ENCODE data around the gene MAPKAP1.

MAPKAP1 gene

DNA sequence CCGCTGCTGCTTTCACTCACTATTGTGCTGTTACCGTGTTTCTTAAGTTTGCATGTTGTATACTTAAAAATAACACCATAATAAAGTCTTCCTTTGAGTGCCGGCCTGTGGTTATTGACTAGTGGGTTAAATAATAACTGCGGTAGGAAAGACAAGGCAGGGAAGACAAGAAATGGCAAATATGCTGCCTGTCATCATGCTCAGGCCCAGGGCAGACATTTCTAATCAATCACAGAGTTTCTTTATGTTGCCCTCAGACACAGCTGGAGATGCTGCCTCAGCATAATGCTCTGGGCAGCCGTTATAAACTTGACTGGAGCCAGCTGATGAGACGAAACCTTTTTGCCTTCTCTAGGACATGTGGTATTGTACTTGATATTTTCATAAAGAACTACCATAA, 230.4 kb downstream of the MAPKAP1 start:
- ChIA-PET CTCF (no interaction called here), POLR2A (no interaction called here)
- DNase-seq (ENCODE audit: extremely low spot score) = no peak
- TF ChIP-seq FOXK2 (IDR thresholded peaks at IDR 0.05) (no peak), LEF1 (IDR thresholded peaks at IDR 0.05; ENCODE audit: borderline replicate concordance) (no peak), ZNF384 (IDR thresholded peaks at IDR 0.05) (no peak), L3MBTL2 (conservative IDR thresholded peaks at IDR 0.05) (no peak), TARDBP (IDR thresholded peaks at IDR 0.05) (no peak), CTBP1 (IDR thresholded peaks at IDR 0.05; ENCODE audit: borderline replicate concordance) (no peak), FOXA1 (IDR thresholded peaks at IDR 0.05) (no peak), SUZ12 (IDR thresholded peaks at IDR 0.05) (no peak), NFRKB (IDR thresholded peaks at IDR 0.05) (no peak), HDGF (IDR thresholded peaks at IDR 0.05; ENCODE audit: borderline replicate concordance) (no peak), SP1 (IDR thresholded peaks at IDR 0.05) (no peak), ELF4 (IDR thresholded peaks at IDR 0.05) (no peak)
- TF ChIP-seq, protein P1, sequence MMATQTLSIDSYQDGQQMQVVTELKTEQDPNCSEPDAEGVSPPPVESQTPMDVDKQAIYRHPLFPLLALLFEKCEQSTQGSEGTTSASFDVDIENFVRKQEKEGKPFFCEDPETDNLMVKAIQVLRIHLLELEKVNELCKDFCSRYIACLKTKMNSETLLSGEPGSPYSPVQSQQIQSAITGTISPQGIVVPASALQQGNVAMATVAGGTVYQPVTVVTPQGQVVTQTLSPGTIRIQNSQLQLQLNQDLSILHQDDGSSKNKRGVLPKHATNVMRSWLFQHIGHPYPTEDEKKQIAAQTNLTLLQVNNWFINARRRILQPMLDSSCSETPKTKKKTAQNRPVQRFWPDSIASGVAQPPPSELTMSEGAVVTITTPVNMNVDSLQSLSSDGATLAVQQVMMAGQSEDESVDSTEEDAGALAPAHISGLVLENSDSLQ (IDR thresholded peaks at IDR 0.05) = no peak

DNA sequence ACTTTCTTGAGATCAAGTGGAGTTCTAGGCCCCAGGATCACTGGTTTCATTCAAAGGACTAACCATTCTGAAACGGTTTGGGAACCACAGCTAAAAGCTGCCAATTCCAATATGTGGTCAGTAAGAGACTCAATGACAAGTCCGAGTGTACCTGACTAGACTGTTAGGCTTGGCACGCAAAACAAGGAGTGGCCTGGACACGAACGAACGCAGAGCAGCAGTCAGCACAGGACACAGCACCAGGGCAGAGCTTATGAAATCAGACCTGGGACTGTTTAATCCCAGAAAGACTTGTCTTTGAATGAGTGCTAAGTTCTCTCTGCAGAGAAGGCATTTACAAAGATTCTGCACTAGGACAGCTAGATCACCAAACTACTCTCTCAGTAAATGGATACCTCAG, 231.6 kb downstream of the MAPKAP1 start:
- TF ChIP-seq HDGF (IDR thresholded peaks at IDR 0.05; ENCODE audit: borderline replicate concordance) = no peak
- no peak for TF ChIP-seq TARDBP (IDR thresholded peaks at IDR 0.05)
- TF ChIP-seq FOXA1 (IDR thresholded peaks at IDR 0.05) = no peak
- TF ChIP-seq FOXK2 (IDR thresholded peaks at IDR 0.05) = no peak
- POLR2A ChIA-PET = no interaction called here
- CTCF ChIA-PET = no interaction called here
- DNase-seq (ENCODE audit: extremely low spot score) = no peak

DNA sequence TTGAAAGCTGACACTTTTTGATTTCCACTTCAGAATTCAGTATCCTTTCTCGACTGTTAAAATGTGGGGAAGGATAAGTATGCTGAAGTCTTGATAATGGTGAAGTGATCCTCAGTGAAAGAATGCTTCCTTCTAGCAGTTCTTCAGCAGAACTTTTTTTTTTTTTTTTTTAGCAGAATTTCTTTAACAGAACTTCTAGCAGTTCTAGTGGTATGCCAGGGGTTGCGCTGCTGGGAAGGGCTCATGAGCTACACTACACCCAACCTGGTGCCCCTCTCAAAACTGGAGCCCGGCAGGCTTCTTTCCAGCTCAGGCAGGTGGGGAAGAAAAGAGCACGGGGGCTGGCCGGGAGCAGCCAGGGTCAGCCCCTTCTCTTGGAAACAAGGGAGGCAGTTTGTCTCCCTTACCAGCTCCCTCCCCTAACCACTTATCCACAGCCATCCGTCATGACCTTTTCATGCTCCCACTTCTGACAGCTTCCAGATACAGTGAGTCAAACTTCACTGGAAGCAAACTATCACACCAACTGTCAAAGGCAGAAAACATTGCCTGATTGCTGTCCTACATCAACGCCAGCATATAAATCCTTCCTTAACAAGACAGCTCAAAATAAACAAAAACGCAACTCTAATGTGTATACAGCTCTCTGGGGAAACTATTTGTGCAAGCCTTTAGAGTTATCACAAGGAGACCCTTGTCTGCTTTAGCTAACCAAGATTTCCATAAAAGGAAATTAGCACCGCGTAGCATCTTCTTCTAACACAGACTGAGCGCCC, 233.9 kb downstream of the MAPKAP1 start:
- DNase-seq (ENCODE audit: extremely low spot score) = peak; percentile 69
- ChIA-PET CTCF (interaction anchor here (0.6 to 1.2 kb wide), 5 partner anchors 10 to 1849 kb away, joined by 3 to 11 read pairs (median 4); no protein-coding TSS in a partner anchor), POLR2A (interaction anchor here (1.0 kb wide), 1 partner anchor 431 kb away, joined by 3 read pairs; no protein-coding TSS in a partner anchor)
- no peak for TF ChIP-seq FOXM1 (IDR thresholded peaks at IDR 0.05; ENCODE audit: borderline replicate concordance)
- TF ChIP-seq ZNF384 (IDR thresholded peaks at IDR 0.05) = peak; percentile 85
- TF ChIP-seq CTBP1 (IDR thresholded peaks at IDR 0.05; ENCODE audit: borderline replicate concordance) = peak; percentile 98
- TF ChIP-seq LEF1 (IDR thresholded peaks at IDR 0.05; ENCODE audit: borderline replicate concordance) = 0 out of 2 replicates have a peak, but pooled peaks have one; percentile 12
- TF ChIP-seq ARNT (IDR thresholded peaks at IDR 0.05) = no peak
- TF ChIP-seq, protein P1 (IDR thresholded peaks at IDR 0.05) = peak; percentile 97

DNA sequence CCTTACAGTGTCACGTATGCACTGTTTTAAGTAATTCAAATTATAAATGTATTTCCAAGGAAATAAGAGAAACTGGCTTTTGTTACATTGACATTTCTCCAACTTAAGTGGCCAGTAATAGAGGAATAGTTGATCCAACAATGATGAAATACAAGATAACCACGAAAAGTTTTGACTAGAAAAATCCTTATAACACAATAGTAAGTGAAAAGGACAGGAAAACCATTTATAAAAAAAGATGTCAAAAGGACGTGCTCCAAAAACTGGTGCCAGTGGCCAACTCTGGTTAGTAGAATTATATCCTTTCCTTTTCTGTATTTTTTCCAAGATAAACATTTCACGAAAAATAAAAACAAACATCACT, 234.5 kb downstream of the MAPKAP1 start:
- ChIA-PET POLR2A (interaction anchor here (1.0 kb wide), 1 partner anchor 432 kb away, joined by 3 read pairs; no protein-coding TSS in a partner anchor), CTCF (interaction anchor here (0.6 to 1.2 kb wide), 3 partner anchors 9 to 17 kb away, joined by 3 to 11 read pairs (median 10); no protein-coding TSS in a partner anchor)
- TF ChIP-seq FOXK2 (IDR thresholded peaks at IDR 0.05) (no peak), SUZ12 (IDR thresholded peaks at IDR 0.05) (no peak), LEF1 (IDR thresholded peaks at IDR 0.05; ENCODE audit: borderline replicate concordance) (no peak), FOXM1 (IDR thresholded peaks at IDR 0.05; ENCODE audit: borderline replicate concordance) (no peak), SP1 (IDR thresholded peaks at IDR 0.05) (no peak)
- no peak for DNase-seq (ENCODE audit: extremely low spot score)

DNA sequence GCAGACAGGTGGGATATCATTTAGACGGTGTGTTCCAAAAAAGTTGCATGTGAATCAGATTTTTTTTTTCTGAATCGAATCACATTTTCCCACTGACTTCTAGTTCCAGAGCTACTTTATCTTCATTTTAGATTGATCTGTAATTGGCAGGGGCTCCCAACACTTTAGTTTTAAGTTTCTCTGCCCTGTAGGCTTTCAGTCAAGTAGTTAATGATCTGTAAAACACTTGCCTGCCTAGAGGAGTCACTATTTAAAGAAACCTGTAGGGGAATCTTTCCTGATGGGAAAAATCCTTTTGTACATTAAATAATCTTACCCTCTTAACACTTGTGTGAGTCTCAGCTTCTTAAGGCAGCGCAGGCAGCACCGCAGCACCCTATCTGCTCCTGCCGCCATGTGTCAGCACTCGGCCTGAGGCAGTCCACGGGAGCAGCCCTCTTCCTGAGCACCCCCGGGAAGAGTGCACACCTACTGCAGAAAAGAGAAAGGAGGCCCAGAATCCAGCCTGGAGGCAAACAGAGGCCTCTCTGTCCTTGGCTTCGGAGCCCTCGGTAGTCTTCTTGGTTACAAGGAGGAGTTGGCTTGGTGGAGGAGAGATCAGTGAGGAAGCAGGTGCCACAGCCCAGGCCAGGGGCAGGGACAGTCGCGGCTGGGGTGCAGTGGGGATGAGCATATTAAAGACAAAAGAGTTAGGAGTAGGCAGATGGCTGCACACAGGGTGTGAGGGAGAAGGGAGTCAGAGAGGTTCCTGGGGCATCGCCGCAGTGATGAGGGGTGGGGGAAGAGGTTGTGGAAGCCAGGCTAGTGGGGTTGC, 236.0 kb downstream of the MAPKAP1 start:
- POLR2A ChIA-PET = no interaction called here
- no peak for DNase-seq (ENCODE audit: extremely low spot score)
- CTCF ChIA-PET = interaction anchor here (1.1 kb wide), 1 partner anchor 66 kb away, joined by 3 read pairs; no protein-coding TSS in a partner anchor
- TF ChIP-seq, protein P1 (IDR thresholded peaks at IDR 0.05) = peak; percentile 65
- TF ChIP-seq LEF1 (IDR thresholded peaks at IDR 0.05; ENCODE audit: borderline replicate concordance) = no peak

DNA sequence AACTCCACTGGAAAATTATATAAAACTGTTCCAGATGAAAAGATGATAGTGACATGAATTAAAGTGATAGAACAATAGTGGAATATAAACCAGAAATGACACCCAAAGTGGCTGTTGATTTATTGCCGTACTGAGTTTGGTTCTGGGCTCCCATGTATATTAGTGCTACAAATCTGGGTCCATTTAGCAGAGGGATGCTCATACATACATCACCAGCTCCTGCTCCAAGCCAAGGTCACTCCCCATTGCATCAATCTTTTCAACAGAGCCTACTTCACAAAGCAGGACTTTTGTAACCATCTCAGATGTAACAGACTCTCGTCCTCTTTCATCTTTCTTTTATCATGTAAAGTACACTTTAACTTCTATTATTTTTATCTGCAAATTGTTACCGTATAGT, 236.8 kb downstream of the MAPKAP1 start:
- no peak for DNase-seq (ENCODE audit: extremely low spot score)
- POLR2A ChIA-PET = no interaction called here
- CTCF ChIA-PET = interaction anchor here (1.1 kb wide), 1 partner anchor 67 kb away, joined by 3 read pairs; no protein-coding TSS in a partner anchor
- no peak for TF ChIP-seq HDGF (IDR thresholded peaks at IDR 0.05; ENCODE audit: borderline replicate concordance)
- TF ChIP-seq, protein P1 (IDR thresholded peaks at IDR 0.05) = peak; percentile 42; the same call in 1 of the 2 replicates

Measured in HEK293T (cell line).